Measurements from ENCODE around the gene BCL2L13.

Gene BCL2L13

DNA sequence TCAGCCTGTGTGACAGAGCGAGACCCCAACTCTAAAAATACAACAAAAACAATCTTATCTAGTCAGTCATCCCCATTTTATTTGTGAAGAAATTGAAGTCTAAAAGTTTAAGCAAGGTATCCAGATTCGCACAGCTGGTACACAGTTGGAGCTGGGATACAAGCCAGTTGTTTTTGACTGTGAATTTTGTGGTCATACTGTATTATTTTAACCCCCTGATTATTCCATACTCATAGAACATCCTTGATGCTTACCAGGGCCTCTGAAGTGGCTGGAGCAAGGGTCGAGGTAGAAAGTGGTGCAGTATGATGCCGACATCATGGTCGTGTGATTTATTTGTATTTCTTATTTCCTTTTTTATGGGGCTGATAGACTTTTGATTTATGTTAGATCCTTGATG is 85.7 kb downstream of the BCL2L13 start:
- in situ Hi-C loops (cut with MboI; ENCODE audit: low pct_unique_long_range_greater_than_20kb, low sequenced_read_pairs, unreplicated experiment) = no loop called here
- TF ChIP-seq, protein P1, sequence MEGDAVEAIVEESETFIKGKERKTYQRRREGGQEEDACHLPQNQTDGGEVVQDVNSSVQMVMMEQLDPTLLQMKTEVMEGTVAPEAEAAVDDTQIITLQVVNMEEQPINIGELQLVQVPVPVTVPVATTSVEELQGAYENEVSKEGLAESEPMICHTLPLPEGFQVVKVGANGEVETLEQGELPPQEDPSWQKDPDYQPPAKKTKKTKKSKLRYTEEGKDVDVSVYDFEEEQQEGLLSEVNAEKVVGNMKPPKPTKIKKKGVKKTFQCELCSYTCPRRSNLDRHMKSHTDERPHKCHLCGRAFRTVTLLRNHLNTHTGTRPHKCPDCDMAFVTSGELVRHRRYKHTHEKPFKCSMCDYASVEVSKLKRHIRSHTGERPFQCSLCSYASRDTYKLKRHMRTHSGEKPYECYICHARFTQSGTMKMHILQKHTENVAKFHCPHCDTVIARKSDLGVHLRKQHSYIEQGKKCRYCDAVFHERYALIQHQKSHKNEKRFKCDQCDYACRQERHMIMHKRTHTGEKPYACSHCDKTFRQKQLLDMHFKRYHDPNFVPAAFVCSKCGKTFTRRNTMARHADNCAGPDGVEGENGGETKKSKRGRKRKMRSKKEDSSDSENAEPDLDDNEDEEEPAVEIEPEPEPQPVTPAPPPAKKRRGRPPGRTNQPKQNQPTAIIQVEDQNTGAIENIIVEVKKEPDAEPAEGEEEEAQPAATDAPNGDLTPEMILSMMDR (IDR thresholded peaks at IDR 0.05; ENCODE audit: extremely low read depth, insufficient read depth, missing control alignments) = no peak
- no peak for DNase-seq (ENCODE audit: low spot score)

DNA sequence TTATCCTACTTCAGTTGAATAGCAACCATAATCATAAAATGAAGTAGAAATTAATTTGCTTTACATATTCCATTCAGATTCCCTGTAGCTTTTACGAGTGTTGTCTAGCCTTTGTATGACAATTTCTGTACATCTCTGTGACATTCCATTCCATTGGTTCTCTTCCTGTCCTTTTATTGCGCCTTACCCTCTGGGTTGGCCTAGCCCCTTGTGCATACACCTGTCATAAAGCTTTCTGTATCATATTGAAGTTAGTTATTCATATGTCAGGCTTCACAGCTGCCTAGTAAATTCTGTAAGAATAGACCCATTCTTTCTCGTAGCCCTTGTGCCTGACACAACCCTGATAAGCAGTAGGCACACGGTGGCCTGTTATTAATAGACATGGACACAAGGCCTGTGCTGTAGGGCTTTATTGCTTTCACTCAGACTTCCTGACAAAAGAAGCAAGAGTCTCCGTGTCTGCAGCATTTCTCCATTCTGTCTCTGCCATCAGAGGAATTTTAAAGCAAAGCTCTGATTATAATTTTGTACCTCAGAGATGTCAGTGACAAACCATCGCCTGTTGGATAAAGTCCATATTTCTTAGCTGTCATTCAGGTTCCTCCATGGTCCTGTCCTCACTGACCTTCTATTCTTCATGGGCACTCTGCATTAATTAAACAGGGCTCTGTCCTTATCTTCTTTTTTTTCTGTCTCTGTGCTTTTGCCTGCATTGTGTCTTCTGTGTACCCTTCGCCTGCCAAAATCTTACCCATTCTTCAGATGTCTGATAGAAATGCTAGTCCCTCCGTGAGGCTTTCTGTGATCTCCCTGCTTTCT is 86.3 kb downstream of the BCL2L13 start:
- no peak for DNase-seq (ENCODE audit: low spot score)
- TF ChIP-seq, protein P1 (IDR thresholded peaks at IDR 0.05; ENCODE audit: extremely low read depth, insufficient read depth, missing control alignments) = no peak
- in situ Hi-C loops (cut with MboI; ENCODE audit: low pct_unique_long_range_greater_than_20kb, low sequenced_read_pairs, unreplicated experiment) = no loop called here

DNA sequence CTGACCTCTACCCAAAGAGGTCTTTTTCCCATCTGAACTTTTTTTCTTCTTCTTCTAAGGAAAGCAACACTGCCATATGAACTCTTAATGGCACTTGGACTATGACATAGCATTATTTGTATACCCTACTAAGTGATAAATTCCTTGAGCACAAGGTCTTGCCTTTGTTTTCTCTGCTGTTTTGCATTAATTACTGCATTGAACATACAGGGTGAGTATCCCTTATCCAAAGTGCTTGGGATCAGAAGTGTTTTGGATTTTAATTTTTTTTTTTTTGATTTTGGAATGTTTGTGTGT is 86.9 kb downstream of the BCL2L13 start:
- no peak for DNase-seq (ENCODE audit: low spot score)
- in situ Hi-C loops (cut with MboI; ENCODE audit: low pct_unique_long_range_greater_than_20kb, low sequenced_read_pairs, unreplicated experiment) = no loop called here
- TF ChIP-seq, protein P1 (IDR thresholded peaks at IDR 0.05; ENCODE audit: extremely low read depth, insufficient read depth, missing control alignments) = no peak

DNA sequence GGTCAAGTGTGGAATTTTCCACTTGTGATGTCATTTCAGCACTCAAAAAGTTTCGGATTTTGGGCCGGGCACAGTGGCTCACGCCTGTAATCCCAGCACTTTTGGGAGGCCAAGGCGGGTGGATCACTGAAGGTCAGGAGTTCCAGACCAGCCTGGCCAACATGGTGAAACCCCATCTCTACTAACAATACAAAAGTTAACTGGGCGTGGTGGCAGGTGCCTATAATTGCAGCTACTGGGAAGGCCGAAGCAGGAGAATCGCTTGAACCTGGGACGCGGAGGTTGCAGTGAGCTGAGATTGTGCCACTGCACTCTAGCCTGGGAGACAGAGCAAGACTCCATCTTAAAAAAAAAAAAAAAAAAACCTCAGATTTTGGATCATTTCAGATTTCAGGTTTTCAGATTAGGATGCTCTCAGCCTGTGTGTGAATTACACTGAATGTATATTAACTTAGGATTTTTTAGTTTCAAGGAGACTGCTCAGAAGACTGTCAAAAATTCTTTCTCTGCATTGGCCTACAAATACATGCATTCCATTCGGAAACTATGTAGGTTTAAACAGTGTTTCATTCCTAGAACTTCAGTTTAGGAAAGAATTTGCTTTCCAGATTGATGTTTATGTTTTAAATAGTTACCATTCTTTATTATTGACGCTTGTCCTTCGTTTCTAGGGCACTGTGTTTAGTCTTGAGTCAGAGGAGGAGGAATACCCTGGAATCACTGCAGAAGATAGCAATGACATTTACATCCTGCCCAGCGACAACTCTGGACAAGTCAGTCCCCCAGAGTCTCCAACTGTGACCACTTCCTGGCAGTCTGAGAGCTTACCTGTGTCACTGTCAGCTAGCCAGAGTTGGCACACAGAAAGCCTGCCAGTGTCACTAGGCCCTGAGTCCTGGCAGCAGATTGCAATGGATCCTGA is 87.7 kb downstream of the BCL2L13 start:
- TF ChIP-seq, protein P1 (IDR thresholded peaks at IDR 0.05; ENCODE audit: extremely low read depth, insufficient read depth, missing control alignments) = no peak
- in situ Hi-C loops (cut with MboI; ENCODE audit: low pct_unique_long_range_greater_than_20kb, low sequenced_read_pairs, unreplicated experiment) = no loop called here
- DNase-seq (ENCODE audit: low spot score) = no peak

DNA sequence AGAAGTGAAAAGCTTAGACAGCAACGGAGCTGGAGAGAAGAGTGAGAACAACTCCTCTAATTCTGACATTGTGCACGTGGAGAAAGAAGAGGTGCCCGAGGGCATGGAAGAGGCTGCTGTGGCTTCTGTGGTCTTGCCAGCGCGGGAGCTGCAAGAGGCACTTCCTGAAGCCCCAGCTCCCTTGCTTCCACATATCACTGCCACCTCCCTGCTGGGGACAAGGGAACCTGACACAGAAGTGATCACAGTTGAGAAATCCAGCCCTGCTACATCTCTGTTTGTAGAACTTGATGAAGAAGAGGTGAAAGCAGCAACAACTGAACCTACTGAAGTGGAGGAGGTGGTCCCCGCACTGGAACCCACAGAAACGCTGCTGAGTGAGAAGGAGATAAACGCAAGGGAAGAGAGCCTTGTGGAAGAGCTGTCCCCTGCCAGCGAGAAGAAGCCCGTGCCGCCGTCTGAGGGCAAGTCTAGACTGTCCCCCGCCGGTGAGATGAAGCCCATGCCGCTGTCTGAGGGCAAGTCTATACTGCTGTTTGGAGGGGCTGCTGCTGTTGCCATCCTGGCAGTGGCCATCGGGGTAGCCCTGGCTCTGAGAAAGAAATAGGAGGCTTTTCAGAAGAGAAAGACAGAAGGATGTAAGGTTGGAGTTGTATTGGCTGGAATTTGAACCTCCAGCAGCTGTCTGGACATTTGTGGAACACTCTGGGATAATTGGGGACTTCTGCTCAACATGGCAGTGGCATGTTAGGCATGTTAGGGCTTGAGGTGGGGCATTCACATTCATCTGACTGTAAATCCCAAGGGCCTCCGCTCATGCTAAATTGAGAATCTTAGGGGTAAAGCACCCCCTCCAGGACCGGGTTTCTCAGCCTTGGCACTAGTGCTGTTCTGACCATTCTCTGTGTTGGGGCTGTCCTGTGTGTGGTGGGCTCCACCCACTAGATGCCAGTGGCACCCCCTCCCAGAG is 88.7 kb downstream of the BCL2L13 start:
- TF ChIP-seq, protein P1 (IDR thresholded peaks at IDR 0.05; ENCODE audit: extremely low read depth, insufficient read depth, missing control alignments) = no peak
- no peak for DNase-seq (ENCODE audit: low spot score)
- in situ Hi-C loops (cut with MboI; ENCODE audit: low pct_unique_long_range_greater_than_20kb, low sequenced_read_pairs, unreplicated experiment) = no loop called here

DNA sequence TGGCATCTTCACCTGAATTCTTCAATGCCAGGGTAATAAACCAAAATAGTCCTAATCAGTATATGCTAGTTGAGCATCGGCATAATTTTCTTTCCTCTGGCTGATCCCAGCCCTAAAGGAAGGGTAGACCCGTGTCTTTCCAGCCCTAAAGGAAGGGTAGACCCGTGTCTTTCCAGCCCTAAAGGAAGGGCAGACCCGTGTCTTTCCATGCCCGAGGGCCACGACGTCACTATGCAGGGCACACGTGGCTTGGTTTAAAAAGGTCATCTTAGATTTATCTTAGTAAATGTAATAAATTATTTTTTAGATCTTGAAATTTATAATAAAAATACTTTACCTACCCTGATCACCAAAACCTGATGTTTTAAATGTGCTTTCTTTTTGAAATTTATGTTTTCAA is 90.2 kb downstream of the BCL2L13 start:
- no peak for DNase-seq (ENCODE audit: low spot score)
- TF ChIP-seq, protein P1 (IDR thresholded peaks at IDR 0.05; ENCODE audit: extremely low read depth, insufficient read depth, missing control alignments) = no peak
- in situ Hi-C loops (cut with MboI; ENCODE audit: low pct_unique_long_range_greater_than_20kb, low sequenced_read_pairs, unreplicated experiment) = no loop called here

All from GM13977 (cell line).